RWPE2 (cell line): ENCODE data around the gene VIPR1.
"Not testable (repeated sequence)": the region's sequence is repeated elsewhere in the genome, so short reads cannot be mapped to it uniquely, and the experiment has no call there.

Experiments
- ATAC-seq: fragments of 200-7000 bp; cut with Tn5 transposase; 3 replicates; pipeline ENCODE4 v1.9.1; 2021; ENCODE audit warnings: low read depth
- DNase-seq: peaks from one replicate; pipeline ENCODE4 v3.0.0-alpha.2; 2020; ENCODE audit warnings: low spot score
- H3K27ac ChIP-seq: fragments of 450-650 bp; 2 replicates; pipeline ENCODE4 v1.5.1; 2017; ENCODE audit warnings: mild to moderate bottlenecking; ENCODE audit not compliant: poor library complexity, severe bottlenecking
- H3K27me3 ChIP-seq: fragments of 250-450 bp; sonication (Bioruptor Pico); 2 replicates; pipeline ENCODE4 v1.5.1; 2021; ENCODE audit warnings: mild to moderate bottlenecking, moderate library complexity; ENCODE audit not compliant: insufficient read depth, poor library complexity, severe bottlenecking
- H3K36me3 ChIP-seq: fragments of 250-450 bp; sonication (Bioruptor Pico); 2 replicates; pipeline ENCODE4 v1.5.1; 2020; ENCODE audit warnings: low read depth, mild to moderate bottlenecking, moderate library complexity
- H3K4me1 ChIP-seq: fragments of 250-450 bp; sonication (Bioruptor Pico); 2 replicates; pipeline ENCODE4 v1.5.1; 2021; ENCODE audit warnings: mild to moderate bottlenecking, moderate library complexity; ENCODE audit not compliant: insufficient read depth, poor library complexity, severe bottlenecking
- H3K4me3 ChIP-seq: fragments of 250-450 bp; sonication (Bioruptor Pico); 2 replicates; pipeline ENCODE4 v1.5.1; 2021; ENCODE audit warnings: mild to moderate bottlenecking, moderate library complexity; ENCODE audit not compliant: severe bottlenecking
- H3K9me3 ChIP-seq: fragments of 250-450 bp; sonication (Bioruptor Pico); 2 replicates; pipeline ENCODE4 v1.5.1; 2021; ENCODE audit warnings: mild to moderate bottlenecking, moderate library complexity; ENCODE audit not compliant: severe bottlenecking
- TF ChIP-seq, protein P1 (sequence below): fragments of 450-650 bp; IDR thresholded peaks from one replicate; pipeline ENCODE4 v1.5.1; 2017; ENCODE audit warnings: mild to moderate bottlenecking, moderate library complexity; ENCODE audit not compliant: poor library complexity, severe bottlenecking

Gene VIPR1

DNA sequence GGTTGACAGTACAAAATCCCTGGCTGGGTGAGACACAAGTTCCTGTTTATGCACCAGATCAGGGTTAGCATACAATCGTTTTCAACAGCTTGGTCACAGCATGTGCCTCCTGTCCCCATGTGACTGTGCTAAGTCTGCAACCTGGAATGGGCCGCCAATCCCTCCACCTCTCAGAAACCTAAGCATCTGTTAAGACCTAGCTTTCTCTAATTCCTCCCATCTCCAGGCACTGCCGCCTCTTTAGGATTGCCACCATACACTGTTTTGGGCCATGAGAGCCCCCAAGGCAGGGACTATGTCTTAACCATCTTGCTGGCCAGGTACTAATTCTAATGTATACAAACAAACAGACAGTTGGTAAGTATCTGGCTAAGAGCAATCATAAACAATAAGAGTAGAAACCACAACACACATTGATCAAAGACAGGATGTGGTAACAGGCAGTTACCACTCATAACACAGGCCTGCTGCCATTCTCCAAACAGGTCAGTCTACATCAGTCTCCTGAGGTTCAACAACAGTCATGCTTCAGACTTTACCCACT, 53.7 kb downstream of the VIPR1 start:
- Histone ChIP-seq H3K4me3 (no peak overlapping the region), H3K36me3 (peaks cover 83% of the 10 kb centered on the region), H3K27ac (no peak overlapping the region), H3K9me3 (no peaks in the 10 kb centered on the region), H3K4me1 (no peaks in the 10 kb centered on the region), H3K27me3 (no peaks in the 10 kb centered on the region)
- TF ChIP-seq, protein P1, sequence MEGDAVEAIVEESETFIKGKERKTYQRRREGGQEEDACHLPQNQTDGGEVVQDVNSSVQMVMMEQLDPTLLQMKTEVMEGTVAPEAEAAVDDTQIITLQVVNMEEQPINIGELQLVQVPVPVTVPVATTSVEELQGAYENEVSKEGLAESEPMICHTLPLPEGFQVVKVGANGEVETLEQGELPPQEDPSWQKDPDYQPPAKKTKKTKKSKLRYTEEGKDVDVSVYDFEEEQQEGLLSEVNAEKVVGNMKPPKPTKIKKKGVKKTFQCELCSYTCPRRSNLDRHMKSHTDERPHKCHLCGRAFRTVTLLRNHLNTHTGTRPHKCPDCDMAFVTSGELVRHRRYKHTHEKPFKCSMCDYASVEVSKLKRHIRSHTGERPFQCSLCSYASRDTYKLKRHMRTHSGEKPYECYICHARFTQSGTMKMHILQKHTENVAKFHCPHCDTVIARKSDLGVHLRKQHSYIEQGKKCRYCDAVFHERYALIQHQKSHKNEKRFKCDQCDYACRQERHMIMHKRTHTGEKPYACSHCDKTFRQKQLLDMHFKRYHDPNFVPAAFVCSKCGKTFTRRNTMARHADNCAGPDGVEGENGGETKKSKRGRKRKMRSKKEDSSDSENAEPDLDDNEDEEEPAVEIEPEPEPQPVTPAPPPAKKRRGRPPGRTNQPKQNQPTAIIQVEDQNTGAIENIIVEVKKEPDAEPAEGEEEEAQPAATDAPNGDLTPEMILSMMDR = no peak
- DNase-seq = no peak
- ATAC-seq = no peak

DNA sequence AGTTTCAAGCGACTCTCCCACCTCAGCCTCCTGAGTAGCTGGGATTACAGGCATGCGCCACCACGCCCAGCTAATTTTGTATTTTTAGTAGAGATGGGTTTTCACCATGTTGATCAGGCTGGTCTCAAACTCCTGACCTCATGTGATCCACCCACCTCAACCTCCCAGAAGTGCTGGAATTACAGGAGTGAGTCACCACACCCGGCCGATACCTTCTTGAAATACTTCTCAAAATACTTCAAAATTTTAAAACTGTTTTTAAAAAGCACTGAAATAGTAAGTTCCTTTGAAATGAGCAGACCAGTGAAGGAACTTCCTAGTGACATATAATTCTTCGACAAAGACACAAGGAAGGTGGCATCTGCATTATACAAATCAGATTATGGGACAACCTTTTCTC, 54.4 kb downstream of the VIPR1 start:
- not testable (repeated sequence) for DNase-seq, ATAC-seq, H3K4me3 ChIP-seq, H3K27me3 ChIP-seq, H3K4me1 ChIP-seq, H3K27ac ChIP-seq, H3K9me3 ChIP-seq
- peaks cover 83% of the 10 kb centered on the region for H3K36me3 ChIP-seq

DNA sequence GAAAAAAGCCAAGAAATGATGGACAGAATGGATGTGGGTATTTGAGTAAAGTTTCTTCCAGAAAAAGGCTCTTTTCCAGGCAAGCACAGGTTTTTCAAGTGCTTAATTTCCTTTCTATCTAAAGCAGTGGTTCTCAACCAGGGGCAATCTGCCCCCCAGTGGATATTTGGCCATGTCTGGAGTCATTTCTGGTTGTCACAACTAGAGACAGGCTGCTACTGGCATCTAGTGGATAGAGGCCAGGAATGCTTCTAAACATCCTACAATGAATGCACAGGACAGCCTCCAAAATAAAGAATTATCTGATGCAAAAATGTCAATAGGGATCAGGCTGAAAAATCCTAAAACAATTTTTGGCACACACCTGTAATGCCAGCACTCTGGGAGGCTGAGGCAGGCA, 55.4 kb downstream of the VIPR1 start:
- no peaks in the 10 kb centered on the region for H3K9me3 ChIP-seq
- H3K4me1 ChIP-seq = no peaks in the 10 kb centered on the region
- H3K27ac ChIP-seq = no peak overlapping the region
- TF ChIP-seq, protein P1 = peak; percentile 38
- DNase-seq (no peak), ATAC-seq (no peak)
- H3K4me3 ChIP-seq = no peak overlapping the region
- H3K27me3 ChIP-seq = no peaks in the 10 kb centered on the region
- H3K36me3 ChIP-seq = peaks cover 81% of the 10 kb centered on the region

DNA sequence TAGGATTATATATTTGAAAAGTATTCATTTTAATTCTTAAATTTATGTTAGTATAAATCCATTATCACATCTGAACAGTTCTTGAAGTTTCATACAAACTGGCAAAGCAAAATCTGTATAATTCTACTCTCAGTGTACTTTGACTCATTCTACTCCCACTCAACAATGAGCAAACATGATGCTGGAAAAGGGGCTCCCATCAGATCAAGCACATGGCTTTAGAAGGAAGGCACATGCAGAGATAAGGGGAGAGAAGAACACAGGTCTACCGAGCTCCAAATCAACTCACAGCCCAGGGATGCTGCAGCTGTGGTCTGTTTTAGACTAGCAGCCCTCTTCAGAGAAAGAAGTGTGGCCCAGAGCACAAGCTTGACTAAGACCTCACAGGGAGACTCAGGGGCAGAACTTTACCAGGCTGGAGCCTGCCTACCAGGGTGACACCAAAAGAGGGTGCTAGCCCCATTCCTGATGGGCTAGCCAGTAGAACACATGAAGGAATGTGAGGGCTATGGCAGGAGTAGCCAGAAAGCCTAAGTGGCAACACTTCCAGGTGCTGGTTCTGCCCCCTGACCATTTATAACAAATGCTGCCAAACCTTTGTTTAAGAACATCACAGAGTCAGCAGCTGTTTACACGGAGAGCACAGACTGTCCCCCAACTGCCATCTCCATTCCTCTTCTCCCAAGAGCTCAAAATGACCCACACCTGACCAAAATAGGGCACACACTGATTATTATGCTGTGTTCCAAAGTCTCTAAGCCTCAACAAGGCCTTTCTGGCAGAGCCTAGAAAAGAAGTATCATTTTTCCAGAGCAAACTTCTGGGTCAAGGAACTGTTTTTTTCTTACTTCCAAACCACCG, 59.8 kb downstream of the VIPR1 start:
- no peaks in the 10 kb centered on the region for H3K4me1 ChIP-seq
- peaks cover 76% of the 10 kb centered on the region for H3K36me3 ChIP-seq
- no peak for ATAC-seq
- no peak for DNase-seq
- H3K27ac ChIP-seq = no peak overlapping the region
- no peaks in the 10 kb centered on the region for H3K27me3 ChIP-seq
- no peak overlapping the region for H3K4me3 ChIP-seq
- TF ChIP-seq, protein P1 = no peak
- no peaks in the 10 kb centered on the region for H3K9me3 ChIP-seq

DNA sequence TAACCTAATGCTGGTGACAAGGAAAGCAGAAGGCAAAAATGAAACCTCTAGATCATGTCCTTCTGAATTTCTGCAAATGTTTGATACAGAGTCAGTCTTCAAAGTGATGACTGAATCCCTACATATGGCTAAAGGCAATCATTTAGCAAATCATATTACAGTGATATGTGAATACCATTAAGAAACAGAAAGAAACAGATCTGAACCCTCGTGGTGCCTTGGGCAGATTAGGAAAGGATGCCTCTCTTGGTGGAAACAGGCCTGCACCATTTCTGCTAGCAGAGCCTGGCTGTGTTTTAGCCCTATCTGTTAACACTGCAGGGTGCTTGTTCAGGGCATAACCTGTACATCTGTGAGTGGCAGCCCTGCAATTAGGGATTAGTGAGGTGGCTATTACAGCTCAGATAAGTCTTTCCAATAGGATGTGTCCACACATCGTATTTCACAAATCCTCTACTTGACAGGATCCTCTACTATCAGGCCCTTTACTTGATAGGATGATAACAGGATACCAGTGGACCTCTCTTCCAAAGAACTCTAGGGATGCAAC, 67.2 kb downstream of the VIPR1 start:
- Histone ChIP-seq H3K4me1 (no peaks in the 10 kb centered on the region), H3K27ac (no peak overlapping the region), H3K9me3 (no peaks in the 10 kb centered on the region), H3K36me3 (peaks cover 59% of the 10 kb centered on the region), H3K4me3 (no peak overlapping the region), H3K27me3 (no peaks in the 10 kb centered on the region)
- ATAC-seq (no peak), DNase-seq (no peak)
- TF ChIP-seq, protein P1 = no peak
